GM23248 (cell line): ENCODE data around the gene C16orf95. TPM values are rescaled to one million over a fixed set of nuclear protein-coding genes. Genes with fewer than 3 reads are reported as not detected.

Source experiments
- DNase-seq: peaks from one replicate; pipeline ENCODE4 v3.0.0-alpha.2; 2015
- H2AFZ ChIP-seq: fragments of 200-600 bp; sonication (generic); 2 replicates; pipeline ENCODE4 v1.6.1; 2016; ENCODE audit warnings: antibody characterized with exemption
- H3F3A ChIP-seq: fragments of 200-600 bp; sonication (generic); 2 replicates; pipeline ENCODE4 v1.6.1; 2016; ENCODE audit warnings: mild to moderate bottlenecking, antibody characterized with exemption, mixed run types; ENCODE audit not compliant: insufficient read depth
- H3K27ac ChIP-seq: fragments of 200-600 bp; sonication (generic); 2 replicates; pipeline ENCODE4 v1.5.1; 2016; ENCODE audit warnings: mild to moderate bottlenecking
- H3K27me3 ChIP-seq: fragments of 200-600 bp; sonication (generic); replicated peaks from 2 replicates; pipeline ENCODE4 v1.6.1; 2016; ENCODE audit warnings: mild to moderate bottlenecking; ENCODE audit not compliant: insufficient read depth
- H3K36me3 ChIP-seq: fragments of 200-600 bp; sonication (generic); 2 replicates; pipeline ENCODE4 v1.6.1; 2016; ENCODE audit warnings: low read depth, mild to moderate bottlenecking
- H3K4me1 ChIP-seq: fragments of 200-600 bp; sonication (generic); 2 replicates; pipeline ENCODE4 v1.6.1; 2016; ENCODE audit warnings: mild to moderate bottlenecking; ENCODE audit not compliant: insufficient read depth
- H3K4me2 ChIP-seq: fragments of 200-600 bp; sonication (generic); one replicate; pipeline ENCODE4 v1.6.1; 2016; ENCODE audit warnings: mild to moderate bottlenecking; ENCODE audit not compliant: unreplicated experiment
- H3K4me3 ChIP-seq: fragments of 200-600 bp; sonication (generic); 2 replicates; pipeline ENCODE4 v1.5.1; 2016; ENCODE audit warnings: mild to moderate bottlenecking
- H3K79me2 ChIP-seq: fragments of 200-600 bp; sonication (generic); 2 replicates; pipeline ENCODE4 v1.6.1; 2016; ENCODE audit warnings: mild to moderate bottlenecking; ENCODE audit not compliant: insufficient read depth
- H3K9ac ChIP-seq: fragments of 200-600 bp; sonication (generic); 2 replicates; pipeline ENCODE4 v1.6.1; 2016; ENCODE audit warnings: mild to moderate bottlenecking
- H3K9me2 ChIP-seq: fragments of 200-600 bp; sonication (generic); 2 replicates; pipeline ENCODE4 v1.6.1; 2016; ENCODE audit warnings: mixed run types, mild to moderate bottlenecking, moderate library complexity; ENCODE audit not compliant: insufficient read depth
- H3K9me3 ChIP-seq: fragments of 200-600 bp; sonication (generic); one replicate; pipeline ENCODE4 v1.6.1; 2017; ENCODE audit warnings: low read depth
- H4K20me1 ChIP-seq: fragments of 200-600 bp; sonication (generic); 2 replicates; pipeline ENCODE4 v1.6.0; 2016; ENCODE audit not compliant: insufficient read depth
- EZH2 ChIP-seq: fragments of 200-600 bp; sonication (generic); IDR thresholded peaks from 2 replicates; pipeline ENCODE4 v1.6.1; 2018; ENCODE audit warnings: antibody characterized with exemption, mild to moderate bottlenecking; ENCODE audit not compliant: insufficient read depth, poor library complexity, severe bottlenecking
- EZH2phosphoT487 ChIP-seq: fragments of 200-600 bp; sonication (generic); IDR thresholded peaks from 2 replicates; pipeline ENCODE4 v1.6.1; 2018; ENCODE audit warnings: antibody characterized with exemption, moderate library complexity, mild to moderate bottlenecking, low read depth; ENCODE audit not compliant: insufficient read depth
- WGBS, 2 experiments: methylation state at CpG; one replicate each; pipeline ENCODE4 v1.1.6; 2015 to 2017; ENCODE audit warnings: low lambda C conversion rate in 2 of 2, low coverage in 1 of 2; ENCODE audit errors: missing lambda C conversion rate in 2 of 2; 5-methylcytosine and 5-hydroxymethylcytosine counted together
- in situ Hi-C: fragments of 300-500 bp; cut with MboI; formaldehyde crosslinking; loops from 2 replicates; pipeline ENCODE4 v1.15.0; 2020
- polyA plus RNA-seq: library from polyadenylated mRNA; unstranded; fragments of >200 nt; fragmentation: Nextera tagmentation; extraction: Ambion mirVana; gene quantifications from 2 replicates; pipeline ENCODE4 v1.2.1, GENCODE V29; 2016
- total RNA-seq: library from RNA; depleted of rRNA; stranded (reverse); fragments of >200 nt; shearing (Covaris generic); gene quantifications from 2 replicates; pipeline ENCODE4 v1.2.3, GENCODE V29; 2014

The C16orf95 gene
- total and polyA plus RNA-seq, 2 experiments from 2014 or later = 5.1 to 9.2 TPM

DNA sequence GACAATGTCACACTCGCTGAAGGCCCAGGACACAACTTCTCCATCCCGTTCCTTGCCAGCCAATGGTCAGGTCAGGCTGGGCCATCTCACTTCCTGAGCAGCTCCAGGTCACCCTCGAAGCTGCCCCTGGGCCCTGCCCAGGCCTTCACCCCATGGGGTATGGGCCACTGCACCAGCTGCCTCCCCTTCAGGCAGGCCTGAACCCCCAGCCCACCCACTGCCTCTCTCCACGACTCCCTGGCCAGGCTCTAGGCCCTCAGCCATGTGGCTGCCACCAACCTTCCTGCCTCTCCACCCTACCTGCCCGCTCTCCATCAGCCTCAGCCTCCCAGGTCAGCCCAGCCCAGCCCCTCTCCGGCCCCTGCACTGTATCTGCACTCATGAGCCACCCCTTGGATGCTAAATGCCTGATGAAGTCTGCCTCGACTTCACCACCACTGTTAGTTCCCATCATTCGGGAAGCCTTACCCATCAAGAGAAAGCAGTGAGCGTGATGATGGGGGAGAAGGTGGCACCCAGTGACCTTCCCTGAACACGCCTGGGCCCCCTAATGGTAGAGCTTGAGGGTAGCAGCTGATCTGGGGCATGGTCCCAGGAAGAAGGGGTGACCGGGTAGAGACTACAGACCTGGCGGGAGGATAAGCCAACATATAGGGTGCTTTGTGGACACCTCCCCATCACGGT, 30.9 kb upstream of the C16orf95 start:
- in situ Hi-C loops = no loop called here
- no peak for TF ChIP-seq EZH2
- TF ChIP-seq EZH2phosphoT487 = no peak
- Histone ChIP-seq H3K9ac (no peak overlapping the region), H4K20me1 (no peaks in the 10 kb centered on the region), H3K27me3 (no peaks in the 10 kb centered on the region), H3K4me1 (peaks cover 15% of the 10 kb centered on the region), H3K79me2 (peaks cover 43% of the 10 kb centered on the region), H3K27ac (no peak overlapping the region), H2AFZ (no peak overlapping the region), H3K36me3 (no peaks in the 10 kb centered on the region), H3K9me2 (no peaks in the 10 kb centered on the region), H3K4me3 (no peak overlapping the region), H3F3A (peaks cover 16% of the 10 kb centered on the region), H3K4me2 (no peak overlapping the region), H3K9me3 (no peaks in the 10 kb centered on the region)
- DNase-seq = no peak
- WGBS, 2 experiments = 89 to 90% methylated on average over 13 of the region's 13 CpGs

- in situ Hi-C loops = no loop called here
- Histone ChIP-seq H3K79me2 (peaks cover 35% of the 10 kb centered on the region), H3K27ac (no peak overlapping the region), H2AFZ (no peak overlapping the region), H3K27me3 (no peaks in the 10 kb centered on the region), H3K4me3 (no peak overlapping the region), H3K9ac (no peak overlapping the region), H3K4me1 (peaks cover 15% of the 10 kb centered on the region), H4K20me1 (no peaks in the 10 kb centered on the region), H3K36me3 (peaks cover 7% of the 10 kb centered on the region; the same call in 1 of the 2 replicates), H3K9me2 (no peaks in the 10 kb centered on the region), H3K9me3 (no peaks in the 10 kb centered on the region), H3K4me2 (no peak overlapping the region), H3F3A (peaks cover 16% of the 10 kb centered on the region)
- TF ChIP-seq EZH2 (no peak), EZH2phosphoT487 (no peak)
- 94 to 95% methylated on average over 19 to 21 of the region's 21 CpGs for WGBS, 2 experiments
- no peak for DNase-seq
Observed at GRCh38 chr16:87346517-87347060, 29.4 kb upstream of the C16orf95 start.

- Histone ChIP-seq H3F3A (peaks cover 12% of the 10 kb centered on the region), H3K36me3 (peaks cover 7% of the 10 kb centered on the region; the same call in 1 of the 2 replicates), H3K27ac (no peak overlapping the region), H3K9me2 (no peaks in the 10 kb centered on the region), H2AFZ (no peak overlapping the region), H4K20me1 (no peaks in the 10 kb centered on the region), H3K4me1 (peaks cover 8% of the 10 kb centered on the region), H3K79me2 (peaks cover 38% of the 10 kb centered on the region), H3K9me3 (no peaks in the 10 kb centered on the region), H3K4me2 (no peak overlapping the region), H3K4me3 (no peak overlapping the region), H3K27me3 (no peaks in the 10 kb centered on the region), H3K9ac (no peak overlapping the region)
- no peak for DNase-seq
- no peak for TF ChIP-seq EZH2
- no peak for TF ChIP-seq EZH2phosphoT487
- 95 to 97% methylated on average over 21 to 28 of the region's 28 CpGs for WGBS, 2 experiments
- in situ Hi-C loops = no loop called here
Observed at GRCh38 chr16:87345726-87346424, 28.7 kb upstream of the C16orf95 start.

- H3K9ac ChIP-seq = no peak overlapping the region
- H3K79me2 ChIP-seq = peaks cover 38% of the 10 kb centered on the region
- H3K4me1 ChIP-seq = no peaks in the 10 kb centered on the region; the same call in 1 of the 2 replicates
- H3K4me3 ChIP-seq = no peak overlapping the region
- in situ Hi-C loops = no loop called here
- H3K9me3 ChIP-seq = no peaks in the 10 kb centered on the region
- 59 to 68% methylated on average over 11 to 17 of the region's 17 CpGs for WGBS, 2 experiments
- H3K27me3 ChIP-seq = no peaks in the 10 kb centered on the region
- DNase-seq = no peak
- H4K20me1 ChIP-seq = no peaks in the 10 kb centered on the region
- H3F3A ChIP-seq = peaks cover 4% of the 10 kb centered on the region; the same call in 1 of the 2 replicates
- H3K27ac ChIP-seq = no peak overlapping the region
- no peaks in the 10 kb centered on the region for H3K9me2 ChIP-seq
- H2AFZ ChIP-seq = no peak overlapping the region
- H3K36me3 ChIP-seq = peaks cover 7% of the 10 kb centered on the region; the same call in 1 of the 2 replicates
- H3K4me2 ChIP-seq = no peak overlapping the region
- TF ChIP-seq EZH2phosphoT487 (no peak), EZH2 (no peak)
Observed at GRCh38 chr16:87344931-87345631, 27.9 kb upstream of the C16orf95 start.
